WI38 (cell line): ENCODE measurements around the gene LMTK3.

ENCODE experiments used
- H3K4me3 ChIP-seq: 2 replicates; pipeline ENCODE4 v1.5.1; 2011; ENCODE audit warnings: low read depth, mild to moderate bottlenecking, control low read depth, low read length
- CTCF ChIP-seq: IDR thresholded peaks from 2 replicates; pipeline ENCODE4 v1.5.1; 2012; ENCODE audit warnings: low read depth, mild to moderate bottlenecking, control low read depth, low read length

The LMTK3 gene

GRCh38 chr19:48477067-48477685 is 34.5 kb downstream of the LMTK3 start:
- H3K4me3 ChIP-seq: no peak overlapping the region
- no peak for TF ChIP-seq CTCF

DNA sequence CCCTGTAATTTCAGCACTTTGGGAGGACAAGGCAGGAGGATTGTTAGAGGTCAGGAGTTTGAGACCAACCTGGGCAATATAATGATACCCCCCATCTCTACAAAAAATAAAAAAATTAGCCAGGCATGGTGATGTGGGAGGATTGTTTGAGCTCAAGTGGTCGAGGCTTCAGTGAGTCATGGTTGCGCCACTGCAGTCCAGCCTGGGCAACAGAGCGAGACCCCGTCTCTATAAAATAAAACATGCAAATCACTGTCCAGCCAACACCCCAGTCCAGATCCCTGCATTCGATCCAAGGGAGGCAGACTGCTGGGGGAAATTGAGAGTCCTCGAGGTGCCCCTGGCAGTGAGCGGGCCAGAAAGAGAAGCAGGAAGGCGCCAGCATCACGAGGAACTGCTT is 35.5 kb downstream of the LMTK3 start:
- TF ChIP-seq CTCF: no peak
- H3K4me3 ChIP-seq: no peak overlapping the region

DNA sequence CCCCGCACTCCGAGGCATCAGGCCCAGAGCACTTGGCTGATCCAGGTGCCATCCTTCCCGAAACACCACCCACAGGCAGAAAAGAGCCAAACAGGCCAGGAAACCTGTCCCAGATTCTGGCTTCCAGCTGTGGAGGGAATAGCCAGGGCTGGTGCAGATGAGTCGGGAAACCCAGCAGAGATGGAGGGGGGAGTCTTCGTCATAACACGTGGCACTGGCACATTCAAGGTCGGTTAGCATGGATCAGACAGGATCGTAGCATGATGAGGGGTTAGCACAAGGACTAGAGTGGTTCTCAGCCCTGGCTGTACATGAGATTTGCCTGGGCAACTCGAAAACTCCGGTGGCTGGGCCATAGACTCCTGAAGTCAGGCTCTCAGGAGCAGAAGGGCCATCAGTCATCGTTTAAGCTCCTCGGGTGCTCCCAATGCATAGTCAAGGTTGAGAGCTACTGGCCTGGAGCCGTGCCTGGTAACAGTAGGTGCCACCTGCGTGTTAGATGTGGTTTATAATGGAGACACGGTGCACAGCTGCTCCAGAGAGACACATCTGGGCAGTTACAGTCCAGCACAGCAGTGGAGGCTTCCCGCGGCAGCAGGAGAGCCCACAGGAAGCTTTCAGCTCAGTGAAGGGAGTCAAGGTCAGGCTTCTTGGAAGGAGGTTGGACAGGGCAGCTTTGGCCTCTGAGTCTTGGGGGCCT is 36.1 kb downstream of the LMTK3 start:
- no peak for TF ChIP-seq CTCF
- H3K4me3 ChIP-seq: no peak overlapping the region

GRCh38 chr19:48474084-48474592 is 37.5 kb downstream of the LMTK3 start:
- no peak for TF ChIP-seq CTCF

GRCh38 chr19:48473161-48473966 is 38.3 kb downstream of the LMTK3 start:
- H3K4me3 ChIP-seq: no peak overlapping the region
- TF ChIP-seq CTCF: no peak

More at GRCh38 chr19:48474084-48474592, 37.5 kb downstream of the LMTK3 start:
- H3K4me3 ChIP-seq: no peak overlapping the region

DNA sequence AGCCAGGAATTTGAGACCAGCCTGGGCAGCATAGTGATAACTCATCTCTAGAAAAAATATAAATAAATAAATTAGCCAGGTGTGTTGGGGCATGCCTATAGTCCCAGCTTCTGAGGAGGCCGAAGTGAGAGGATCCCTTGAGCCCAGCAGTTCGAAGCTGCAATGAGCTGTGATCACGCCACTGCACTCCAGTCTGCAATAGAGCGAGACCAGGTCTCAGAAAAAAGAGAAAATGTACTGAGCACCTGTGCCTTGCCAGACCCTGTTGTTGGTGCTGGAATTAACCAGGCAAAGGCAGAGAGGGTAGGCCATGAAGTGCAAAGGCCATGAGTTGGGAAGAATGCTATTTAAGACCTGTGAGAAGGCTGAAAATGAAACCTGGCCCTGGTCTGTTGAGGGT is 39.8 kb downstream of the LMTK3 start:
- no peak overlapping the region for H3K4me3 ChIP-seq
- TF ChIP-seq CTCF: no peak
